ENCODE results near the gene PAPOLB. TPM values are rescaled to one million over a fixed set of nuclear protein-coding genes. Genes with fewer than 3 reads are reported as not detected.

The PAPOLB gene
- total and polyA plus RNA-seq, 2 donors (not counting 3 experiments of a cell fraction or from before 2014, with no cell fraction given): 0.07 TPM; not detected in 1

GRCh38 chr7:4883372-4884144, 21.7 kb upstream of the PAPOLB start, which contains the start of gene RADIL:
Gene RADIL, minus strand, starts transcription at chr7:4883716. Its CDS starts 5,577 bp downstream, at chr7:4878139.
- H3K9me3 ChIP-seq (replicated peaks; ENCODE audit: control insufficient read depth, insufficient read depth, low read length): no peaks in the 10 kb centered on the region
- no peak for TF ChIP-seq MAX (IDR thresholded peaks at IDR 0.05; ENCODE audit: insufficient read depth, insufficient read length)
- TF ChIP-seq, protein P1, sequence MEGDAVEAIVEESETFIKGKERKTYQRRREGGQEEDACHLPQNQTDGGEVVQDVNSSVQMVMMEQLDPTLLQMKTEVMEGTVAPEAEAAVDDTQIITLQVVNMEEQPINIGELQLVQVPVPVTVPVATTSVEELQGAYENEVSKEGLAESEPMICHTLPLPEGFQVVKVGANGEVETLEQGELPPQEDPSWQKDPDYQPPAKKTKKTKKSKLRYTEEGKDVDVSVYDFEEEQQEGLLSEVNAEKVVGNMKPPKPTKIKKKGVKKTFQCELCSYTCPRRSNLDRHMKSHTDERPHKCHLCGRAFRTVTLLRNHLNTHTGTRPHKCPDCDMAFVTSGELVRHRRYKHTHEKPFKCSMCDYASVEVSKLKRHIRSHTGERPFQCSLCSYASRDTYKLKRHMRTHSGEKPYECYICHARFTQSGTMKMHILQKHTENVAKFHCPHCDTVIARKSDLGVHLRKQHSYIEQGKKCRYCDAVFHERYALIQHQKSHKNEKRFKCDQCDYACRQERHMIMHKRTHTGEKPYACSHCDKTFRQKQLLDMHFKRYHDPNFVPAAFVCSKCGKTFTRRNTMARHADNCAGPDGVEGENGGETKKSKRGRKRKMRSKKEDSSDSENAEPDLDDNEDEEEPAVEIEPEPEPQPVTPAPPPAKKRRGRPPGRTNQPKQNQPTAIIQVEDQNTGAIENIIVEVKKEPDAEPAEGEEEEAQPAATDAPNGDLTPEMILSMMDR (IDR thresholded peaks at IDR 0.05; ENCODE audit: extremely low read depth in 1 of 2, insufficient read depth in 1 of 2, low read depth in 1 of 2, low read length in 2 of 2): peak; percentile 80 to 92
- no peak for TF ChIP-seq EZH2 (IDR thresholded peaks at IDR 0.05; ENCODE audit: borderline replicate concordance, low read depth, low read length, severe bottlenecking)
- DNase-seq (ENCODE audit: low read depth, low spot score) (peak; percentile 89), FAIRE-seq (peak; percentile 89)
- no TSS peak for BruUV-seq (replicated peaks)
- peak within 1 kb of the TSS; percentile 28 for H3K9ac ChIP-seq (replicated peaks; ENCODE audit: extremely low read depth, insufficient read depth, low read length)
- no peaks in the 10 kb centered on the region for H3K9me1 ChIP-seq (replicated peaks; ENCODE audit: control insufficient read depth, extremely low read depth, insufficient read depth, low read length)
- H3K36me3 ChIP-seq (ENCODE audit: control insufficient read depth in 2 of 2, extremely low read depth in 1 of 2, insufficient read depth in 2 of 2, low read length in 2 of 2): no peaks in the 10 kb centered on the region
- intact Hi-C loops (cut with micrococcal nuclease) (loop anchor here (1.0 kb wide), 4 partner anchors 53 to 272 kb away; no protein-coding TSS in a partner anchor), dilution Hi-C loops (cut with MboI; ENCODE audit: extremely low pct_ligation_motif_present, low sequenced_read_pairs) (no loop called here)
- H3K4me1 ChIP-seq (ENCODE audit: control insufficient read depth, extremely low read depth, insufficient read depth, low read length): peaks cover 8% of the 10 kb centered on the region
- no peaks in the 10 kb centered on the region for H3K27me3 ChIP-seq (ENCODE audit: control insufficient read depth in 2 of 2, insufficient read depth in 2 of 2, low read length in 2 of 2)
- peak within 1 kb of the TSS; percentile 82 for H2AFZ ChIP-seq (ENCODE audit: low read depth, low read length)
- peak within 1 kb of the TSS; percentile 3 to 46 (median 9) for H3K4me3 ChIP-seq (replicated peaks in 1 of 3; ENCODE audit: insufficient read depth in 1 of 3, low read depth in 1 of 3, low read length in 3 of 3)
- CTCF ChIA-PET: interaction anchor here (0.8 to 3.5 kb wide), 18 partner anchors 9 to 201 kb away, joined by 3 to 22 read pairs (median 4); no protein-coding TSS in a partner anchor
- H3K4me2 ChIP-seq (ENCODE audit: insufficient read depth, low read length): peak within 1 kb of the TSS; percentile 73
- POLR2A ChIA-PET: no interaction called here
- no peaks in the 10 kb centered on the region for H4K20me1 ChIP-seq (replicated peaks; ENCODE audit: control insufficient read depth, extremely low read depth, insufficient read depth, low read length)
- no peak within 1 kb of the TSS for H3K27ac ChIP-seq (ENCODE audit: insufficient read depth, low read depth, low read length)
- H3K79me2 ChIP-seq (ENCODE audit: control insufficient read depth, insufficient read depth, low read length): no peaks in the 10 kb centered on the region
